ENCODE results near the gene CDKAL1. TPM values are rescaled to one million over a fixed set of nuclear protein-coding genes. Genes with fewer than 3 reads are reported as not detected.

Gene CDKAL1
- total and polyA plus RNA-seq, 2 of the 13 experiments (the other 11 are each of a cell fraction or from before 2014, with no cell fraction given), result 9.5 to 27.7 TPM

DNA sequence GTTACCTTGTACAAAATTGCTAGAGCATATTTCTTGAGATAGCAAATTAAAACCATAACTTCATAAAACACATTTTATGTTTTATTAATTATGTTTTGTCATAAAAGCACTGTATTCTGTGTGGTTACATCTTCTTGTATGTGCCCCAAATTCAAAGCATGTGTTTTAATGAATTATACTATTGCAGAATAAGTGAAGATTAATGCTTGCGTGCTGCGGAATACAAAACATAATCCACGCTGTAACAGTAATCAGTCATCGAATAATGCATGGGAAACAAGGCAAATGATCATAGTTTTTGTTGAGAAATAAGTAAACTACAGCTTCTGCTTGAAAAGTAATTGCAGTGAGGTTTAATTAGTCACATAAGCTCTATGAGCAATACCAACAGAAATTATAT is 600.1 kb downstream of the CDKAL1 start:
- H2AFZ ChIP-seq (ENCODE audit: low read length), result no peak overlapping the region
- H3K4me3 ChIP-seq (replicated peaks in 1 of 3; ENCODE audit: insufficient read depth in 1 of 3, low read depth in 2 of 3, low read length in 3 of 3), result no peak overlapping the region
- H3K36me3 ChIP-seq (replicated peaks in 1 of 2; ENCODE audit: control insufficient read depth in 1 of 2, insufficient read depth in 2 of 2, low read length in 2 of 2), result no peaks in the 10 kb centered on the region
- no peaks in the 10 kb centered on the region for H3K27me3 ChIP-seq (ENCODE audit: control insufficient read depth in 1 of 2, insufficient read depth in 2 of 2, low read length in 2 of 2)
- no peak overlapping the region for H3K4me2 ChIP-seq (ENCODE audit: low read depth, low read length)
- DNase-seq (ENCODE audit: low spot score) (no peak), FAIRE-seq (no peak), ATAC-seq (no peak)
- no peaks in the 10 kb centered on the region for H4K20me1 ChIP-seq (ENCODE audit: insufficient read depth, low read length)
- no peaks in the 10 kb centered on the region for H3K79me2 ChIP-seq (ENCODE audit: insufficient read depth, low read length)
- H3K9me3 ChIP-seq (ENCODE audit: low read length), result no peaks in the 10 kb centered on the region
- no TSS peak for BruUV-seq (replicated peaks)
- over 99% methylated on average over 4 of the region's 4 CpGs for WGBS (ENCODE audit: low lambda C conversion rate)
- 0 out of 2 replicates have a peak, but pooled peaks cover 6% of the 10 kb centered on the region for H3K4me1 ChIP-seq (ENCODE audit: insufficient read depth, low read length)
- no peak overlapping the region for H3K27ac ChIP-seq (ENCODE audit: extremely low read length, insufficient read depth, low read length)
- H3K9ac ChIP-seq (ENCODE audit: insufficient read depth, low read depth, low read length), result no peak overlapping the region
- ChIA-PET CTCF (ENCODE audit: low intra/inter-chr PET ratio, low total read pairs) (no interaction called here), POLR2A (no interaction called here)
- in situ Hi-C loops (cut with HindIII; ENCODE audit: extremely low pct_ligation_motif_present, low pct_unique_long_range_greater_than_20kb), result no loop called here
- TF ChIP-seq, protein P1, sequence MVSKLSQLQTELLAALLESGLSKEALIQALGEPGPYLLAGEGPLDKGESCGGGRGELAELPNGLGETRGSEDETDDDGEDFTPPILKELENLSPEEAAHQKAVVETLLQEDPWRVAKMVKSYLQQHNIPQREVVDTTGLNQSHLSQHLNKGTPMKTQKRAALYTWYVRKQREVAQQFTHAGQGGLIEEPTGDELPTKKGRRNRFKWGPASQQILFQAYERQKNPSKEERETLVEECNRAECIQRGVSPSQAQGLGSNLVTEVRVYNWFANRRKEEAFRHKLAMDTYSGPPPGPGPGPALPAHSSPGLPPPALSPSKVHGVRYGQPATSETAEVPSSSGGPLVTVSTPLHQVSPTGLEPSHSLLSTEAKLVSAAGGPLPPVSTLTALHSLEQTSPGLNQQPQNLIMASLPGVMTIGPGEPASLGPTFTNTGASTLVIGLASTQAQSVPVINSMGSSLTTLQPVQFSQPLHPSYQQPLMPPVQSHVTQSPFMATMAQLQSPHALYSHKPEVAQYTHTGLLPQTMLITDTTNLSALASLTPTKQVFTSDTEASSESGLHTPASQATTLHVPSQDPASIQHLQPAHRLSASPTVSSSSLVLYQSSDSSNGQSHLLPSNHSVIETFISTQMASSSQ (IDR thresholded peaks at IDR 0.05; ENCODE audit: low read depth), result no peak
- TF ChIP-seq, protein P1 (CRISPR knock-in tag; IDR thresholded peaks at IDR 0.05; ENCODE audit: borderline replicate concordance), result no peak
- TF ChIP-seq, protein P2, sequence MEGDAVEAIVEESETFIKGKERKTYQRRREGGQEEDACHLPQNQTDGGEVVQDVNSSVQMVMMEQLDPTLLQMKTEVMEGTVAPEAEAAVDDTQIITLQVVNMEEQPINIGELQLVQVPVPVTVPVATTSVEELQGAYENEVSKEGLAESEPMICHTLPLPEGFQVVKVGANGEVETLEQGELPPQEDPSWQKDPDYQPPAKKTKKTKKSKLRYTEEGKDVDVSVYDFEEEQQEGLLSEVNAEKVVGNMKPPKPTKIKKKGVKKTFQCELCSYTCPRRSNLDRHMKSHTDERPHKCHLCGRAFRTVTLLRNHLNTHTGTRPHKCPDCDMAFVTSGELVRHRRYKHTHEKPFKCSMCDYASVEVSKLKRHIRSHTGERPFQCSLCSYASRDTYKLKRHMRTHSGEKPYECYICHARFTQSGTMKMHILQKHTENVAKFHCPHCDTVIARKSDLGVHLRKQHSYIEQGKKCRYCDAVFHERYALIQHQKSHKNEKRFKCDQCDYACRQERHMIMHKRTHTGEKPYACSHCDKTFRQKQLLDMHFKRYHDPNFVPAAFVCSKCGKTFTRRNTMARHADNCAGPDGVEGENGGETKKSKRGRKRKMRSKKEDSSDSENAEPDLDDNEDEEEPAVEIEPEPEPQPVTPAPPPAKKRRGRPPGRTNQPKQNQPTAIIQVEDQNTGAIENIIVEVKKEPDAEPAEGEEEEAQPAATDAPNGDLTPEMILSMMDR (CRISPR knock-in tag; IDR thresholded peaks at IDR 0.05), result no peak
- TF ChIP-seq, protein P3, sequence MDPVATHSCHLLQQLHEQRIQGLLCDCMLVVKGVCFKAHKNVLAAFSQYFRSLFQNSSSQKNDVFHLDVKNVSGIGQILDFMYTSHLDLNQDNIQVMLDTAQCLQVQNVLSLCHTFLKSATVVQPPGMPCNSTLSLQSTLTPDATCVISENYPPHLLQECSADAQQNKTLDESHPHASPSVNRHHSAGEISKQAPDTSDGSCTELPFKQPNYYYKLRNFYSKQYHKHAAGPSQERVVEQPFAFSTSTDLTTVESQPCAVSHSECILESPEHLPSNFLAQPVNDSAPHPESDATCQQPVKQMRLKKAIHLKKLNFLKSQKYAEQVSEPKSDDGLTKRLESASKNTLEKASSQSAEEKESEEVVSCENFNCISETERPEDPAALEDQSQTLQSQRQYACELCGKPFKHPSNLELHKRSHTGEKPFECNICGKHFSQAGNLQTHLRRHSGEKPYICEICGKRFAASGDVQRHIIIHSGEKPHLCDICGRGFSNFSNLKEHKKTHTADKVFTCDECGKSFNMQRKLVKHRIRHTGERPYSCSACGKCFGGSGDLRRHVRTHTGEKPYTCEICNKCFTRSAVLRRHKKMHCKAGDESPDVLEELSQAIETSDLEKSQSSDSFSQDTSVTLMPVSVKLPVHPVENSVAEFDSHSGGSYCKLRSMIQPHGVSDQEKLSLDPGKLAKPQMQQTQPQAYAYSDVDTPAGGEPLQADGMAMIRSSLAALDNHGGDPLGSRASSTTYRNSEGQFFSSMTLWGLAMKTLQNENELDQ (CRISPR knock-in tag; IDR thresholded peaks at IDR 0.05; ENCODE audit: borderline replicate concordance), result no peak
- intact Hi-C loops (cut with micrococcal nuclease; ENCODE audit: unreplicated experiment), result no loop called here
